Stimulated activated CD8-positive, alpha-beta memory T cell treated with anti-CD3 and anti-CD28 coated beads, Interleukin-4, amount 100 ng/mL, for 48 hours (primary cell): ENCODE results near the gene TCP11L2.
"Not testable (repeated sequence)": the region's sequence is repeated elsewhere in the genome, so short reads cannot be mapped to it uniquely, and the experiment has no call there.

Experiments
- DNase-seq: peaks from one replicate; pipeline ENCODE4 v3.0.0-alpha.2; 2020

The TCP11L2 gene

GRCh38 chr12:106309671-106310505 is 7.4 kb downstream of the TCP11L2 start:
- no peak for DNase-seq

GRCh38 chr12:106310687-106311086 is 8.2 kb downstream of the TCP11L2 start:
- no peak for DNase-seq

- no peak for DNase-seq
Observed at GRCh38 chr12:106311139-106311538, 8.6 kb downstream of the TCP11L2 start.

- DNase-seq, result not testable (repeated sequence)
Observed at GRCh38 chr12:106313413-106313812, 10.9 kb downstream of the TCP11L2 start.

- no peak for DNase-seq
Observed at GRCh38 chr12:106315523-106315922, 13.0 kb downstream of the TCP11L2 start.

- no peak for DNase-seq
Observed at GRCh38 chr12:106317406-106318082, 15.0 kb downstream of the TCP11L2 start.

GRCh38 chr12:106321139-106321850 is 18.8 kb downstream of the TCP11L2 start:
- no peak for DNase-seq

- no peak for DNase-seq
Observed at GRCh38 chr12:106323537-106323936, 21.0 kb downstream of the TCP11L2 start.

- no peak for DNase-seq
Observed at GRCh38 chr12:106327309-106327869, 24.9 kb downstream of the TCP11L2 start.

GRCh38 chr12:106328735-106329134 is 26.2 kb downstream of the TCP11L2 start:
- DNase-seq, result no peak

GRCh38 chr12:106329231-106329982 is 26.9 kb downstream of the TCP11L2 start:
- no peak for DNase-seq

- no peak for DNase-seq
Observed at GRCh38 chr12:106331599-106331998, 29.1 kb downstream of the TCP11L2 start.

GRCh38 chr12:106332536-106332935 is 30.0 kb downstream of the TCP11L2 start:
- DNase-seq, result no peak

- no peak for DNase-seq
Observed at GRCh38 chr12:106333010-106333409, 30.5 kb downstream of the TCP11L2 start.

GRCh38 chr12:106333756-106334155 is 31.2 kb downstream of the TCP11L2 start:
- no peak for DNase-seq

GRCh38 chr12:106341086-106341877 is 38.7 kb downstream of the TCP11L2 start:
- DNase-seq, result no peak

- no peak for DNase-seq
Observed at GRCh38 chr12:106342397-106343213, 40.1 kb downstream of the TCP11L2 start.

GRCh38 chr12:106343214-106343528 is 40.6 kb downstream of the TCP11L2 start:
- DNase-seq, result no peak

- DNase-seq, result no peak
Observed at GRCh38 chr12:106344131-106344530, 41.6 kb downstream of the TCP11L2 start.

- no peak for DNase-seq
Observed at GRCh38 chr12:106345746-106346145, 43.2 kb downstream of the TCP11L2 start.

- no peak for DNase-seq
Observed at GRCh38 chr12:106348411-106348810, 45.9 kb downstream of the TCP11L2 start.
